DMS53 (cell line): ENCODE data around the gene KCNH4.
"Not testable (repeated sequence)": the region's sequence is repeated elsewhere in the genome, so short reads cannot be mapped to it uniquely, and the experiment has no call there.

Source experiments
- DNase-seq: peaks from one replicate; lab custom pipeline; 2025; lab: John Stamatoyannopoulos, UW

Gene KCNH4

DNA sequence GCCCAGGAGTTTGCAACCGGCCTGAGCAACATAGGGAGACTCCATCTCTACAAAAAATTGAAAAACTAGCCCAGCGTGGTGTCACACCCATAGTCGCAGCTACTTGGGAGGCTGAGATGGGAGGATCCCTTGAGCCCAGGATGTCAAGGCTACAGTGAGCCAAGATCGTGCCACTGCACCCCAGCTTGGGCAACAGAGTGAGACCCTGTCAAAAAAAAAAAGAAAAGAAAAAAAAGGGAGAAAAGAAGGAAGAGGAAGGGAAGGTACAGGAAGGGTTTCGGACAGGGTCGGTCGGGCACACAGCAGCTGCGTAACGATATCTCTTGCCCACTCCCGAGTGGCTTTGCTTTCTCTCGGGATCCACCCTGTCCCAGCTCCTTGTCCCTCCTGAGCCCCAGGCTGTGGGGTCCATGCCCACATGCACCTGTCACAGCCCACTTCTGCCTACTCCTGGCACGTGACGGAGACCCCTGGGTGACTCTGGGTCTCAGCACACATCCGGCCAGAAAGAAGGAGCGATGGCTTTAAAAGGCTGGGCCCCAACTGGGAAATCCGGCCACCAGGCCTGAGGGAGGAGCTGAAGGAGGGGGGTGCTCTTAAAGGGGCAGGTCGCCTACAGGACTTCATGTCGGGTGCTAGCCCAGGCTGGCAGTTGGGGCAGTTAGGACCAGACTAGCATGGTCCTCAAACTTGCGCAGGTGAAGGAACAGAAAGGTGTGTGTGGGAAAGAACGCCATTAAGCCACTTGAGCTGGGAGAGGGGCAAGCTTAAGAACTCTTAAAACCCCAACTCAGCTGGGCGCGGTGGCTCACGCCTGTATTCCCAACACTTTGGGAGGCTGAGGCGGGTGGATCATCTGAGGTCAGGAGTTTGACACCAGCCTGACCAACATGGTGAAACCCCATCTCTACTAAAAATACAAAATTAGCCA is 13.3 kb upstream of the KCNH4 start, which contains the start of gene GHDC:
Gene GHDC, minus strand, starts transcription at position 526 of the 931 bp plus-strand sequence. CDS start 913 bp downstream, outside the sequence.
- peak; percentile 85 for DNase-seq

DNA sequence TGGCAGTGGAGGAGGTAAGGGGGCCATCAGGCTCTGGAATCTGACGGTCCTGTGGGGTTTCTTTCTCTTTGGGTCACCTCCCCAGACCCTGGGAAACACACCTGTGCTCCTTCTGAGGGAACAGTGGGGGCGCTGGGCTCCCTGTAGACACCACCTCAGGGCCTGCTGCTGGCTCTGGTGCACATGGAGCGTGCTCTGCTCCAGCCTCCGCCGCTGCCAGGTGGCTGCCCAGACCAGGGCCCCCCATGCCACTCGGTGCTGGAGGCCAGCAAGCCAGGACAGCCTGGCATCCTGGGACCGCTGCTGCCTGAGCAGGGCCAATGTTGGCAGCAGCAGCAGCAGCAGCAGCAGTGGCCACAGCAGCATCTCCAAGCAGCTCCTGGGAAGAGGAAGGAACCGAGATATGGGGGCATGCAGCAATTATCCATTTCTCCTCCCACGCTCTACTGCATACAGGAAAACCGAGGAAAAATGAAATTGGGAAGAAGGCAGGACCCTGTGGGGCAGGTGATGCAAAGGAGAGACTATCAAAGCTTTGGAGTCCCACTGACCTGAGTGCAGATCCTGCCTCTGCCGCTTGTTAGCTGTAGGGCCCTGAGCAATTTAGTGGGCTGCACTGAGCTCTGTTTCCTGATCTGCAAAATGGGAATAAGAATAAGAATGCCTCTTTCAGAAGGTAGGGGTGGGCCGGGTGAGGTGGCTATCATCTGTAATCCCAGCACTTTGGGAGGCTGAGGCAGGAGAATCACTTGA is 12.4 kb upstream of the KCNH4 start:
- no peak for DNase-seq

- no peak for DNase-seq
Measured at GRCh38 chr17:42192189-42193126, 11.5 kb upstream of the KCNH4 start.

DNA sequence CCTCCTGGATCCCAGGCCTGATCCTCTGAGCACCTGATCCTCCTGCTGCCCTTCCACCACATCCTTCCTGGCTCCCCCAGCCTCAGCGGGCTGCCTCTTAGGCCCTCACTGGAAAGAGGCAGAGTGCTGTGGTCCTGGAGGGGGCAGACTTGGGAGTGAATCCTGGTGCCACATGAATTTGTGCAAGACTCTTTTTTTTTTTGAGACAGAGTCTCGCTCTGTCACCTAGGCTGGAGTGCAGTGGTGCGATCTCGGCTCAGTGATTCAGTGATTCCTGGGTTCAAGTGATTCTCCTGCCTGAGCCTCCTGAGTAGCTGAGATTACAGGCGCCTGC is 10.3 kb upstream of the KCNH4 start:
- DNase-seq, result no peak

DNA sequence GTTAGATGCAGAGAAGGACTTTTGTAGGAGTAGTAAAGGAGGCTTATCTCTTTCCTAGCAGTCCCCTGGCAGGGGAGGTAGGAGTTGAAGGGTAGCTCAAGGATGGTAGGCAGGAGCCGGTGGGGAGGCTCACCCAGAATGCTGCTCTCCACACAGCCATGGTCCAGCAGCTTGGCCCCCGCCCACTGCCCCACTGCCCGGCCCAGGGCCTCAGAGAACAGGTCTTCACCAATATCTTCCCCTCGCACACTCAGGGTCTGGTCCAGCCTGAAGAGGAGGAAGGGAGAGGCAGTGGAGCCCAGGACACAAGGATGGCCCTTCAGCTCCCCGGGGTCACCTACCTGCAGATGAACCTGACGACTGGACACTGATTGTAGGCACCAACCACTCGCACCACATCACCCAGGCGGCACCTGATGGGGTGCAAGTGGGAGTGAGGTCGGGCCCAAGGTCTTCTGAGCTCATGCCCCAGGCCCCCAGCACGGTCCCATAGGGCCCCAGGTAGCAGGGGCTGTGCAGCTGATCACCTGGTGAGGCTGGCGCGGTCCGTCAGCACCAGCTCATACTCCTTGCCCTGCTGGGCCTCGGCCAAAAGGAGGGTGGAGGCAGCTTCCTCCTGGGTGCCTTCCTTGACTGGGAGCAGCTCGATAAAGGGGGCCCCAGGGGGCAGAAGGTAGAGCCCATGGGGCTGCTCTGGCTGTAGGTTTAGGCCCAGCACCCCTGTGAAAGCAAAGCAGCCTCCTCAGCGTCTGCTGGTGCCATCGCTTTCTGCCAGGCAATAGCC is 9.7 kb upstream of the KCNH4 start:
- no peak for DNase-seq

DNA sequence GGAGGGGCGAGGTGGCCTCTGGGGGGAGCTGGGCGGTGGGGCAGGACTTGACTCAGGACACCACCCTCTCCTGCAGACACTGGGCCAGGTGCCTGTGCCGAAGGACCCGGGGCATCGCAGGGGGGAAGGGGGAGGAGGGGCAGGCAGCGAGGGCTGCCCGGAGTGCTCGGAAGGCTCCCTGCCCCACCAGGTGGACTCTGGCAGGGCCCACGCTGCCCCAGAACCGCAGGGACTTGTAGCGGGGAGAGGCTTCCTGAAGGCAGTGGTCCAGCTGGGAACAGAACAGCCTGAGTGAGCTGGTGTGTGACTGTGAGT is 8.7 kb upstream of the KCNH4 start:
- no peak for DNase-seq

DNA sequence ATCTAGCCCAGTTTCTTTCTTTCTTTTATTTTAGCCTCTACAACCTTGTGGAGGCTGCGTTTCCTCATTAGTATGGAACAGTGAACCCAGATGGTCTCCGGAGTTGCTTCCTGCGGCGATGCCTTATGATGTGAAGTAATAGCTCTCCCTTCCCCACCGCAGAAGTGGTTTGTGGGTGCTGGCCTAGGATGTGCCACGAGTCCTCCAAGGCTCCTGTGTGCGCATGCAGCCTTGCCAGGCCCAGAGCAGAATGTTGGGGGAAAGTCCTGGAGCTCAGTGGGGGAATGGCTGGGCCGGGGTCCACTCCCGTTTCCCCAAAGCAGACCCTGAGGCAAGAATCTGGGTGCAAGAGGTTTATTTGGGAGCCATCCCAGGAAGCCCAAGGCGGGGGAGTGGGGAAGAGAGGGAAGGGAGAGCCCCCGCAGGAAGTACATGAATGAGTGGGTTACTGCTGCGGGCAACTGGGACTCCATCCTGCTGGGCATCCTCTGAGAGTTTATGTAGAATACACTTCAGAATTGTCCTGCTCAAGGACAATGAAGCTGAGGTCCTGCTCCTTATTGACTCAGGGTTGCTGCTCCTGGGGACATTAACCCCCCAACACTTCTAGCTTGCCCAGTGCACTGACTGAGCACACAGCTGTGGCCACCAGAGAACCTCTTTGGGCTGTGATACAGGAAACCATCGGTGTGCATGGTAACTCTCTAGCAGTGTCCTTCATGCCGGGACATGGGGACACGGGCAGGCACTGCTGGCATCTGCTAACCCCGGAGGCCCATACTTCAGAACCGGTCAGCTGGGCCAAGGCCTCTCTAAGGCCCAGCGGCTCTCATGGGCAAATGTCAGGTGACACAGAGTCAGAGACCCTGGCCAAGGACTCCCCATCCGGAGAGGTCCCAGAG is 8.1 kb upstream of the KCNH4 start:
- DNase-seq, result no peak

DNA sequence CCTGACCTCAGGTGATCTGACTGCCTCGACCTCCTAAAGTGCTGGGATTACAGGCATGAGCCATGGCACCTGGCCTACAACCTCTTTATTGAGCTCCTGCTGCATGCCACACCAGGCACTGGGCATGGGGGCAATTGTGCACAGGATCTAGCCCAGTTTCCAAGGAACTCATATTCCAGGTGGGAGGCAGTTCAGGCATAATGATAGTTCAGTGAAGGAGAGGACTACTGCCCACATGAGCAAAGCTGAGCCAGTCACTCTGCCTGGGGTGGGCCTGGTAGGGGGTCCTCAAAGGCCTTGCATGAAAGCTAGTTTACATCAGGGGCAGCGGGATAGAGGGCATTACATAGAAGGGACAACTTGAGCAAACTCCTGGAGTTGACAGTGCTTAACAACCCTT is 6.9 kb upstream of the KCNH4 start:
- DNase-seq, result no peak

- not testable (repeated sequence) for DNase-seq
Measured at GRCh38 chr17:42186191-42186590, 5.2 kb upstream of the KCNH4 start.

- no peak for DNase-seq
Measured at GRCh38 chr17:42185621-42185930, 4.6 kb upstream of the KCNH4 start.

DNA sequence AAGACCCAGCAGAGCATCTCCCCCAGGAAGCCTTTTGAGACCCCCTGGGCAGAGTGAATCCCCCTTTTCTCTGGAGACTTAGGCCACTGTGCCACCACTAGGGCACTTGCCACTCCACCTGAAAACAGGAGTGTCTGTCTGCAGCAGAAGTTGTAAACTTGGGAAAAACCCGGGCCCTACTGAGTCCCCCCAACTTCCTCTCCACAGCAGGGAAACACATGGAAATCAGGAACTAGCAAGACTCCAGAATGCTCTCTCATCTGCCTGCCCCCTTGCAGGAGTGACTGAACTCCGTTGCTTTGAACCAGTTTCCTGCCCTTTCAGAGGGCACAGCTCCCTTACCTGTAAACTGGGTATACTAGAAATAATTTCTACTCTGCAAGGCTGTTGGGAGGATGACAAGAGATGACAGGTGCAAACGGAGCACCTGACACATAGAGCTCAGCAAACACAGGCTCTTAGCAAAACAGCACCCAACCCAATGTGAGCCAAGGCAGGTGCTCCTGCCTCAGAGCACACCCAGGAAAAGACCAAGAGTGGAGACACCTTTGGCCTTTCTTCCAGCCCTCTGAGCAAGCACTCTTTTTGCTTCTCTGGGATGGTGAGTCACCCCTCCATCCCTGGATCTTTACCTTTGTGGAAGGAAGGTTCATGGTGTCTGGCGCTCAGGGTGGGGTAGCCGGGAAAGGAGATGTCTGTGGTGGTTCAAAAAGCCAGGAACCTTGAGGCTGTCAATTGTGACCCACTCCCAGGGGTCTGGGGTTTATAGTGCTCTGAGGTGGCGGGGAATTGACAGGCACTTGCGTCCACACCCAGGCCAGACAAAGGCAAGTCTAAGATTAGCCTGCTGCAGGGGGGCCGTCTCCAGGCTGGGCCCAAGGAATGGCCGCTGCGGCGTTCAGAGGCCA is 4.0 kb upstream of the KCNH4 start, which contains the start of gene HCRT:
Gene HCRT, minus strand, starts transcription at position 740 of the 908 bp plus-strand sequence. Its CDS starts 87 bp downstream, at position 653.
- DNase-seq, result peak; percentile 81

DNA sequence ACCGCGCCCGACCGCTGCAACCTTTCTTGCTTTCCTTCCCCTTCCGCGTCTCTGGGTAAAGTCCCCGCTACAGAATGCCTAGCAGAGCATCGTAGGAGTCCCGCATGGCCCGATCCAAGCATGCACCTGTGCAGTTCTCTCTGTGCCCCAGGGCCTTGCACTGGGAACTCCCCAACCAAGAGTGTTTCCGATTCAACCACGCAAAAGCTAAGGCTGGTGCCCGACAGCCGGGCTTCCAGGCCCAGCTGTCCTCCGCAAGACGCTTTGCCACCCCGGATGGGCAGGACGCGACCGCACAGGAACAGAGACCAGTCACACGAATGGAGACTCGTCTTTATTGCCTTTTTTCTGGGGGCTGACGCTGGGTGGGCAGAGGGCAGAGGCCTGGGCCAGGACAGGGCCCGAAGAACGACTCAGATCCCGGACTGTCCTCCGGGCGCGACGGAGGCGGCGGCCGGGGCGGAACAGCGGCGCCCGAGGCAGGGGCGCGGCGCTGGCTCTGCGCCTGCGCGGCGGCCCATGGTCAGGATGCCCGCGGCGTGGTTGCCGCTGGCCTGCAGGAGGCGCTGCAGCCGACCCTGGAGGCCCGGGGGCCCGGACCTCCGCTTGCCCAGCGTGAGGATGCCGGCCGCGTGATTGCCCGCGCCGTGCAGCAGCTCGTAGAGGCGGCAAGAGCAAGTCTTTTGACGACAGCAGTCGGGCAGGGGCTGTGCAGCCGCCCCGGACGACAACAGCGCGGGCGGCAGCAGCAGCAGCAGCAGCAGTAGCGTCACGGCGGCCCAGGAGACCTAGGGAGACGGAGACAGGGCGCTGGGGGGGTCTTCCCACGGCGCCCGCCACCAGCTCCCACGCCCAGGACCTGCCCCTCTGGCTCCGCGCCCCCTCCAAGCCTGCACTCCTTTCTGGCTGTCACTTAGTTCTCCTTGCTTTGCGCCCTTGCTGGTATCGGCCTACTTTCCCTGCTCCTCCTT is 3.1 kb upstream of the KCNH4 start:
- DNase-seq, result peak; percentile 90

- DNase-seq, result peak; percentile 51
Measured at GRCh38 chr17:42182927-42183734, 2.2 kb upstream of the KCNH4 start.

- no peak for DNase-seq
Measured at GRCh38 chr17:42181851-42182207, 887 bp upstream of the KCNH4 start.

DNA sequence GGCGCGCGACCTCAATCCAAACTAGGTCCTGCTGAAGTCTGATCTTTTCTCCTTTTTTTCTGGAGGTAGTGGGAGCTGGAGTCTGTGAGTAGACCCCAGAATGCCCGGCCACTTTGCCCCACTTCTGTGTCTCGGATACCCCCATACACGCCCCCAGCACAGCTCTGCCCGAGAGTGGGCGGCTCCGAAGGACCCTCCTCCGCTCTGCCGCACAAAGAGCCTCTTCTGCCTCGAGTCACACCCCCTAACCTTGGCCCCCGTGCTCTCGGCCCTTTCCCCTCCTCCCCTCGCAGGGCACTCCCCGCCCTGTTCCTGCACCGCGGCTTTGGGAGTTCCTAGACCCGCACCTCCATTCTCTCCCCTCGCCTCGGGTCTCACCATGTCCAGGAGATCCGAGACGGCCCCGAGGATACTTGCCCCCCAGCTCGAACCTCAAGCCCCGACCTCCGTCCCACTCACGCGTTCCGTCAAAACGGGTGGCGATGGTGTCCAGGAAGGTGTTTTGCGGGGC is 476 bp downstream of the KCNH4 start:
- DNase-seq, result no peak

DNA sequence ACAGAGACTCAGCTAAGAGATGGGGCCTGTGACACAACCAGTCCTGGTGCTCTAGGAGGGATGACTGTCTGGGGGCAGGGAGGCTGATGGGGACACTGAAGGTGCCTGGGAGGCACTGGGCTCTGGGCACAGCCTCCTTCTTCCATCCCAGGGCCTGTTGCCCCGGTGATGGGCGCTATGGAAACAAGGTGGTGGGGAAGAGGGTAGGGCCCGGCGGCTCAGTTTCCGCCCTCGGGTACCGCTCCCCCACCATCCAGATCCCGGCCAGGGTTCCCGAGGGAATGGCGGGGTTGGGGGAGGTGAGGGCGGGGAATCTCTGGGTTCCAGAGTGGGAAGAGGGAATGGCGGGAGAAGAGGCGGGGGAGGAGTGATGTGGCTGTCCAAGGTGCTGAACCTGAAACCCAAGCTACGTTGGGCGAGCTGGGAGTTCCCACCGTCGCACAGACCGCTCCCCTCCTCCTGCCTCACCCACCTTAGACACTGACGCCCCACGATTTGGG is 981 bp downstream of the KCNH4 start:
- peak; percentile 39 for DNase-seq

- DNase-seq, result no peak
Measured at GRCh38 chr17:42179335-42179734, 1.6 kb downstream of the KCNH4 start.
